Astrocyte (in vitro differentiated cells and primary cell): ENCODE data around the gene CTSV.
"Not testable (repeated sequence)": the region's sequence is repeated elsewhere in the genome, so short reads cannot be mapped to it uniquely, and the experiment has no call there.

Experiments used
- CTCF ChIP-seq: IDR thresholded peaks from 2 replicates; pipeline ENCODE4 v1.5.1; 2011; ENCODE audit warnings: low read depth, mild to moderate bottlenecking, inconsistent platforms, low read length, moderate library complexity; ENCODE audit not compliant: insufficient read depth
- EZH2 ChIP-seq: IDR thresholded peaks from 2 replicates; pipeline ENCODE4 v1.6.1; 2012; ENCODE audit warnings: mild to moderate bottlenecking, low read length, inconsistent platforms; ENCODE audit not compliant: insufficient read depth

- not testable (repeated sequence) for TF ChIP-seq EZH2, CTCF
Observed at GRCh38 chr9:97002195-97002594, 36.7 kb downstream of the CTSV start.
